Kidney glomerular epithelial cell (primary cell): Measurements from ENCODE around the gene NLK.
"Not testable (repeated sequence)": the region's sequence is repeated elsewhere in the genome, so short reads cannot be mapped to it uniquely, and the experiment has no call there.

Experiments used
- DNase-seq: peaks from one replicate; lab custom pipeline; 2025; lab: John Stamatoyannopoulos, UW

NLK gene

DNA sequence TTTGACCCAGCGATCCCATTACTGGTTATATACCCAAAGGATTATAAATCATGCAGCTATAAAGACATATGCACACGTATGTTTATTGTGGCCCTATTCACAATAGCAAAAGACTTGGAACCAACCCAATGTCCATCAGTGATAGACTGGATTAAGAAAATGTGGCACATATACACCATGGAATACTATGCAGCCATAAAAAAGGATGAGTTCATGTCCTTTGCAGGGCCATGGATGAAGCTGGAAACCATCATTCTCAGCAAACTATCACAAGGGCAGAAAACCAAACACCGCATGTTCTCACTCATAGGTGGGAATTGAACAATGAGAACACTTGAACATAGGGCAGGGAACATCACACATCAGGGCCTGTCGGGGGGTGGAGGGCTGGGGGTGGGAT lies 112.9 kb downstream of the NLK start:
- not testable (repeated sequence) for DNase-seq

DNA sequence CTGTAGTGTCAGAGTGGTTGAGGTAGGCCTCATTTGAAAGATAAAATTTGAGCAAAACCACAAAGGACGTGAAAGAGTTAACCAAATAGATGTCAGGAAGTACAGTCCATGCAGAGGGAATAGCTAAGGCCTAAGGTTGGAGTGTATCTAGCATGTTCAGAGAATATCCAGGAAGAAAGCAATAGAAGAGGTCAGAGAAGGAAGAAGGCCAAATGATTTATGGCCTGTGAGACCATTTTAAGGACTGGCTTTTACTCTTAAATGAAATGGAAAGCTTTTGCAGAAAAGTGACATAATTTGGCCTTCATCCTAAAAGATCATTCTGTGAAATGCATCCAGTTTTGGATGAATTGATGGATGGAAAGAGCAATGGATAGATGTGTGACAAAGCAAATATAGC lies 116.5 kb downstream of the NLK start:
- DNase-seq: no peak

DNA sequence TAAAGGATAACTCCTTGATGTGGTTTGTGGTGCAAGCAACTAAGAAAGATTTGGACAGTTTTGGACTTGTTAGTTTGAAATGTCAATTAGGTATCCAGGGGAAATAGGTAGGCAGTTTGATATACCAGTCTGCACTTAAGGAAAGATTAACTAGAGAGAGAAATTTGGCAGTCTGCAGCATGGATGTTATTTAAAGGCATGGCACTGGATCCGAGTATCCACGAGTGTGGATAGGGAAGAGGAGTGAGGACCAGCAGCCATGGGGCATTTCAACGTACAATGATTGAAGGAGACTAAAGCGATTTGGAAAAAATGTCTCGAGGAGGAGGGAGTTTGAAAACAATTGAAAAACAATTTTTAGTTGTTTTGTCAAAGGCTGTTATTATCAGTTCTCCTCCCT lies 117.4 kb downstream of the NLK start:
- DNase-seq: no peak

DNA sequence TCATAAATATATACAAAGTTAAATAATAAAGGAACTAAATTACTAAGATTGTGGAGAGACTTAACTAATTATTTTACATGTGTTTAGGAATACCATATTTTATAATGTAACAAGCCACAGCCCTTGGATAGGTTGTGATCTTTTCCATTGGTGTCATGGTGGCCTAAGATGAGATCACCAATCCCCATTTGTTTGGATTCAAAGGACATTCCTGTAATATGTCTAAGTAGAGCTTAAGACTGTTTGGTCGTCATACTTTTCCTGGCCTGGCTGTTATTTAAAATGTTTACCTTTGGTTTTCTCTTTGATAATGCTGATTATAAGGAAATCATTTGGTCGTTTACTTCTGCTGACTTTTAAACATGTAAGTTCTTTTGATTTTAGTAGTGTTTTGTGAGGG lies 118.1 kb downstream of the NLK start:
- no peak for DNase-seq

DNA sequence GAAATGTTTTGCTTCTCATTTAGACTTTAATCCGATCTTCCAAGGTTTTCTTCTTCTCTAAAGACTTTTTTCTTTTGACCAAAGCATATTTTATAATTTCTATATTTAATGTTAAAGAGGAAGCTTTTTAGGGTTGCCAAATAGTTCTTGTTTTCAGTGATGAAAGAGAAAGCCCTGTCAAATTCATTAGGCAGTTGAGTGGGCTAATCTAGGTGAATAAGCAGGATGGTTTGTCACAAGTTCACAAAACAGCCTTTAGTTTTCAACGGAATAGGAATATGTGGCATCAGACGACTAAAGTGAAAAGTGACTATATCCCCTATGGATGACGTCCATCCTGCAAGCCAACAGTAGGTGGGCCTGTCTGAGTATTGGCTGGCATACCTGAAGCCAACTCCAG lies 118.8 kb downstream of the NLK start:
- no peak for DNase-seq

DNA sequence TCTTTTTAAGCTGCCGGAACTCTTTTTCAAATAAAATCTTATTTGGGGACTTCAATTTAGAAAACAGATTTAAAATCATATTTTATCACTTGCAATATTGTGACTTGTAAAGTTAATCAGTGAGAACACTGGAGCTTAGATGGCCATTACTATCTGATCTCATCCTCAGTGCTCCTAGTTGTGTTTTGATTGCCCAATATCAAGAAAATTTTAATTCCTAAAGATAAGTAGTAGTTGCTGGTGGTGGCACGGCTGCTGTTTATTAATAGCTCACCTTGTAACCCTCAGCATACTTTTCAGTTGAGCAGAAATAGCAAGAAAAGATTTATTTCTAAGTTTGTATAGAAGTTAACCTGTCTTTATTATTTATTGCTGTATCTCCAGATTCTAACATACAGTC lies 124.0 kb downstream of the NLK start:
- no peak for DNase-seq

DNA sequence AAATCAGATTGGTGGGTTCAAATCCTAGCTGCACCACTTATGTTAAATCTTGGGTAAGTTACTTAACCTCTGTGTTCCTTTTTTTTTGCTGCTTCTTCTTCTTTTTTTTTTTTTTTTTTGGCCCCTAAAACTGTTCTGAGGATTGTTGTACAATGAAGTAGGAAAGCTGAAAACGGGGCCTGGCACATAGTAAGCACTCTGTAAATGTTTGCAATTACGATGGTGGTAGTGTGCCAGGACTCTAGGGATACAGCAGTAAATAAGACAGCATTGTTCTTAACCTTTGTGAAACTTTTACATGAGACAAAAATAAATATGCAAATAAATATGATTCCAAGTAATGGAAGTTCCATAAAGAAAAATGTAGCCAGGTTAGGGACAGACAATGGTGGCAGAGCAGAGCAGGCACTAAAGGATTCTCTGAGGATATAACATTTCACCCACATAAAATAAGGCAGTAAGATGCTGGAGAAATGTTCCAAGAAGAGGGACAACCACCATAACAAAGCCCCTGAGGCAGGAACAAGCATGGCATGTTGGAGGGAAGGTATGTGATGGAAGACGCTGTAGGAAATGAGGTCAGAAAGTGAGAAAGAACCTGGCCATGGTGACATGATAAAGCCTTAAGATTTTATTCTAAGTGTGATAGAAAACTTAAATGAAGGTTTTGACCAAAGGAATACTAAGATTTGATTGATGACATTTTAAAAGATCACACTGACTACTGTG lies 127.3 kb downstream of the NLK start:
- no peak for DNase-seq

DNA sequence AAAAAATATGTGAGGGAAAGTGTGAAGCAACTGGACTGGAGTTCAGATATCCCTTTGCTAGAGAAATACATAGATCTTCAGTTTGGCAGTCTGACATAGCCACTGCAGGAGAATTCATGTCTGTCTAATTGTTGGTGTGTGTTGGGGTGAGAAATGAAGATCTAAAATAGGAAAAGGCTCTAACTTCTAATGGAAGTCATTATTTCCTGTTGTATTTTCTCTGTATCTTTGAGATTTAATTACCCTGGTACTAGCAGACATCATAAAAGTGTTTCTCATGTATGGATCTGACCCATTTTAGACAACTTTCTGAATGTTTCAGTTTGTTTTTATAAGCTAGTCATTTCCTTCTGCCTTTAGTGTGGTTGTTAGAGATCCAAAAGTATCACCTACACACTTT lies 128.3 kb downstream of the NLK start:
- DNase-seq: no peak

DNA sequence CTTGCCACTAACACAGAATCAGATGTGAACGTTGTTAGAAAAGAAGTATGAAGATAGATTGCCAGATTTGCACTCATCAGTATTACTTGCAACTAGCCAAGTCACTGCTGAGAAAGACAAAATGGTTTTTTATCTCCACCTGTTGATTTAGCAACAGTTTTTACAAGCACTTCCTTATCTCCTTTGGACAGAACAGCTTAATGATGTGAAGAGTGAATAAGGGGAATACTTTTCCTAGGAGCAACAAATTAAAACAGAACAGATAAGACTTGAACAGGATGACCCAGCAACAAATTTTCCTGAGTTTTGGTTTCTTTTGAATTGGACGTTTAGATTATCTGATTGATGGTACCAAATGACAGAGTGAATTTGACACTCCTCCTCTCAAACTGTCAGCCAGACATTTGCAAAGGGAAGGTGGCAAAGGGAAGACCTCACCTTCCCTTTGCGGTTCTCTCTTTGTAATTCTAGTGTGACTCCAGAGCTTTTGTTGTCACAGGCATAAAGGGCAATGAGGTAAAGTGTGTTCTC lies 130.6 kb downstream of the NLK start:
- DNase-seq: no peak

DNA sequence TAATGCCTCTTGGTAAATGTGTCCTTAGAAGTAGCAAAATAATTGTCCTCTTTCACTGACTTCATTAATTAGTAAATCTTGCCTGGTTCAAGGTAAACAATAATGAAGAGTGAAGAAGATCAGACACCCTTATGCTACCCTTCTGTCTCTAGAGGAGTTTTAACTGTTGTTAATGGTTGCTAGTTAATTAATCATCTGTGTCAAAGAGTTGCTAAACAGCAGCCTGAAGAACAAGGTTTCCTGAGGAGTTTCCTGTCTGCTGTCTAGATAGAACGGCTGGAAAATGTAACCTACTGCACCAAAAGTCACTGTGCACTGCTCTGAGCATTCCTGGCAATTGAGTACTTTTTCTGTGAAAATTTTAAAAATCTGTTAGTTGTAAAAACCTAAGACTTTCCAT lies 131.3 kb downstream of the NLK start:
- peak; percentile 34 for DNase-seq

DNA sequence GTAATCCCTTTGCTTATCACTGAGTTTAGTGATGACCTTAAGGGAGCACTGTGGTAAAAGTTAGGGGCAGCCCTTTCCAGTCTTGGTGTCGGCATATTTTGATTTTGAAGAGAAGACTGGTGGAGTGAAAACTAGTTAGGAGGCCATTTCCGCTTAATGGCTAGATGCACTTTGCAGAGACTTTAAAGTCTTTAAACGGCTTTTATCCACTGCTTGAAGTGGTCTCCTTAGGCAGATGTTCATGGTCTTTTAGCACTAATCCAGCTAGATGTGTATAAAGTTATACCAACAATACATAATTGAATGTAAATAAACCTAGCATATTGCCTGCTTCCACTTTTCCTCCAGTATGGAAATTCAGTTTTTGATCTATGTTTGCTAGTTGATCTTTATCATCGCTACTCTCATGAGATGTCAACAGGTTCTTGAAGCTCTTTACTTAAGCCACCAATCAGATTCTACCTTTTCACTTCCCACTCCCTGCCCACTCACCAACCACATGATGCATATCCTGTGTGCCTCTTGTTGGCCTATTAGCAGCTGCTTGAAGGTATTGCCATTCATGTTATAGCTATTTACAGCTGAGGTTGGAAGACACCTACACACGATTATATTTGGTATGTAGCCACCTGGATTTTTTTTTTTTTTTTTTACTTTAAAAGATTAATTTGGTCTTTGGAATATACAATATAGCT lies 132.0 kb downstream of the NLK start:
- no peak for DNase-seq

DNA sequence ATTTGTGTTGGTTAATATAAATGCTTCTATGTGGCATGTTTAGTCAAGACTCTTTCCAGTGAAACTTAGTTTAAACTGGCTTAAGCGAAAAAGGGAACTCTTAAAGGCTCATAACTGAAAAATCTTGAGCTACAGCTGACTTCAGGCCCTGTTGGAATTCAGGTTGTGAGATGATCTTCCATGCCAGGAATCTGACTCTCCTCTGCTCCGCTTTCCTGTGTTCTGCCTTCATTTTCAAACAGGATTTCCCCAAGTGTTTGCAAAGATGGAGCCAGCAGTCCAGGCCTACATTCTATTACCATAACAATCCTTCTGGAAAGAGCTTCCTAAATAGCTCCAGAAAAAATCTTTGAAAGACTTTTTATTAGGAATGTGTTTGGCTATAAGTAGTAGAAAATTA lies 134.9 kb downstream of the NLK start:
- peak; percentile 47 for DNase-seq

DNA sequence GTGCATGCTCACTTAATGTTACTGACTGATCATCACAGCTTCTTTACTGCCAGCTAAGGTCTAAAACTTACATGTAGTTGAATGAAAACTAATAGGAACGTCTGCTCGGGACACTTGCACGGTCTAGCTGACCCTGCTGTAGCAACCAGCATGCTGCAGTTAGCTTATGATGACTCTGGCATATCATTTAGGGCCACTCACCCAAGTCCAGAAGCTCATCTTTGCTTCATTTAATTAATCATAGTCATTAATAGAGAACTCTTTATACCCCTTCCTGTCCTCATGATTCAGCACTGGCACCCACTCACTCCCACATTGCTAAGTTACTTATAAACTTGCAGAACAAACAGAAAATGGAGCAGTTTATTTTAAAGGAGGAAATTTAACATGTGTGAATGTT lies 136.3 kb downstream of the NLK start:
- DNase-seq: peak; percentile 94

DNA sequence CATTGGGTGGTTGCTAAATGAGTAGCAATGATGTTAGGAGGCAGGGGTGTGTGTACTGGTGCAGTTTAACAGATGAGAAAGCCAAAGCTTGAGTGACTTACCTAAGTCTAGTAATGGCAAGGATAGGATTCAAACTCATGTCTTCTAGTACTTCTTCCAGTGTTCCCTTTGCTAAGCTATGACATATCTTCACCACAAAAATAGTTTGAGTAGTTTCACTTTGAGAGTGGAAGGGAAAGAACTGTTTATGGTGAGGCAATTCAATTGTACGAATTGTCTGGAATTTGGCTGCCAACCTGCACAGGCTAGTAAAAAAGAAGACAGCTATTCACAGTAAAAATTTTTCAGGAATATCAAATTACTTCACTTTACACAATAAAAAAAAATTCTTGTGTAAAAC lies 138.0 kb downstream of the NLK start:
- no peak for DNase-seq

DNA sequence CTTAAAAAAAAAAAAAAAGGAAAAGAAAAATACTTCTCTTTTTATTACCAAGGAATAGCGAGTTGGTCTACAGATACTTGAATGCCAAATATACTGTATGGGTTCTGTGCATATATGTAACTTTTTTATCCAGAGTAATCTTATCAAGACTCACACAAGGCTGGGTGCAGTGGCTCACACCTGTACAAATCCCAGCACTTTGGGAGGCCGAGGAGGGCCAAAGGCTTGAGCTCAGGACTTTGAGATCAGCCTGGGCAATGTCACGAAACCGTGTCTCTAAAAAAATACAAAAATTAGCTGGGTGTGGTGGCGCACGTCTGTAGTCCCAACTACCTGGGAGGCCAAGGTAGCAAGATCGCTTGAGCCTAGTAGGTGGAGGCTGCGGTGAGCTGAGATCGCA lies 139.1 kb downstream of the NLK start:
- no peak for DNase-seq

DNA sequence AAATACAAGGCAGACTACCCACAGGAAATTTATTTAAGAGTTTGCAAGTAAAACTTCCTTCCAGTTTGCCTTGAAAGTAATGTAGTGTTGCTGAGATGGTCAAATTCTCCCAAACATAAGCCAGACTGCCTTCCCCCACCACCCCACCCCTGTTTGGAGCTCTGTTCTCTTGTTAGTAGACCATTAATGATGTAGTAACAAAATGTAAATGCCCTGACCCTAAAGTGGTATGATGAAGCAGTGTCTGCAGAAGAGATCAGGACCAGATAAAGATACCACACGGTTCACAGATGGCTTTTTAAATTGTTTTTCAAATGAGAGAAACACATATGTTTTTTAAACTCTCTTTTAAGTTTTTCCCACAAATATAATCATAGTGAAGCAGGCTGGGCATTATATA lies 140.1 kb downstream of the NLK start:
- no peak for DNase-seq

DNA sequence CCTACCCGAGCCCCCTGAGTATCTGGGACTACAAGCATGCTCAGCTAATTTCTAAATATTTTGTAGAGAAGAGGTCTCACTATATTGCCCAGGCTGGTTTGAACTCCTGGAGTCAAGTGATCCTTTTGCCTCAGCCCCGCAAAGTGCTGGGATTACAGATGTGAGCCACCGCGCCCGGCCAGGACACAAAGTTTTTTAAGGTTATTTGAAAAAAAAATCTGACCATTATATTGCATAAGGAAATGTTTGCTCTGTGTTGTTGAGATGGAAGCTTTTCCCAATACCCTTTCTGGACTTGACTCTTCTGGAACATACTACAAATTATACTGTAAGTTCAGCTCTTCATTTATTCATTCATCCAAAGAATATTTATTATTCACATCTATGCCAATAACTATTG lies 143.2 kb downstream of the NLK start:
- DNase-seq: no peak

DNA sequence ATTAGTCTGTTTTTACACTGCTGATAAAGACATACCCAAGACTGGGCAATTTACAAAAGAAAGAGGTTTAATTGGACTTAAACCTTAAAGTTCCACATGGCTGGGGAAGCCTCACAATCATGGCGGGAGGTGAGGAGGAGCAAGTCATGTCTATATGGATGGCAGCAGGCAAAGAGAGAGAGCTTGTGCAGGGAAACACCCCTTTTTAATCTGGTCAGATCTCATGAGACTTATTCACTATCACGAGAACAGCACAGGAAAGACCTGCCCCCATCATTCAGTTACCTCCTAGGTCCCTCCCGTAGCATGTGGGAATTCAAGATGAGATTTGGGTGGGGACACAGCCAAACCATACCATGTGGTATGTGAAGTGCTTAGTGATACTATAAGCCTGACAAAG lies 144.0 kb downstream of the NLK start:
- DNase-seq: not testable (repeated sequence)

DNA sequence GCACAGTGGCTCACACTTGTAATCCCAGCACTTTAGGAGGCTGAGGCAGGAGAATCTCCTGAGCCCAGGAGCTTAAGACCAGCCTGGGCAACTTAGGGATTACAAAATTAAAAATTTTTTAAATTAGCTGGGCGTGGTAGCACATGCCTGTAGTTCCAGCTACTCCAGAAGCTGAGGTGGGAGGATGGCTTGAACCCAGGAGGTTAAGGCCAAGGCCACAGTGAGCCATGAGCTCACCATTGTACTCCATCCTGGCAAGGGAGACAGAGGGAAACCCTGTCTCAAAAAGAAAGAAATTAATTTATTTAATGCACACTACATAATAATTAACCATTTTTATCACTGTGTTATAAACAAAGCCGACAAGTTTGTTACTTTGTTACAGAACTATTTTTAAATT lies 145.5 kb downstream of the NLK start:
- DNase-seq: no peak

DNA sequence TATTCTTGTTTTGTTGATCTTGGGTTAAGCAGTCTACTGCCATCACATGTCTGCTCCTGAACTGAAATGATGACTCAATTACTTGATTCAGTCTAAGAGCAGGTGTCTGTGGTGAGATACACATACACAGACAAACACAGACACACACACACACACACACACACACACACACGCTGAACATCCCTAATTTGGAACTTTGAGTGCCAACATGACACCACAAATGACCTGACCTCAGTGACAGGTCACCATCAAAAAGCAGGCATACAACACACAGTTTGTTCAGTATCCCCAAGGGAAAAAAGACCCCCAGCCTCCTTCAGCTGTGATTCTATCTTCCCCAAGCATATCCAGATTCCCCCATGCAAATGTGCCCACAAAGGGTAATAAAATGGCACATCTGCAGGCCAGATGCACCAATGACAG lies 146.4 kb downstream of the NLK start:
- no peak for DNase-seq

DNA sequence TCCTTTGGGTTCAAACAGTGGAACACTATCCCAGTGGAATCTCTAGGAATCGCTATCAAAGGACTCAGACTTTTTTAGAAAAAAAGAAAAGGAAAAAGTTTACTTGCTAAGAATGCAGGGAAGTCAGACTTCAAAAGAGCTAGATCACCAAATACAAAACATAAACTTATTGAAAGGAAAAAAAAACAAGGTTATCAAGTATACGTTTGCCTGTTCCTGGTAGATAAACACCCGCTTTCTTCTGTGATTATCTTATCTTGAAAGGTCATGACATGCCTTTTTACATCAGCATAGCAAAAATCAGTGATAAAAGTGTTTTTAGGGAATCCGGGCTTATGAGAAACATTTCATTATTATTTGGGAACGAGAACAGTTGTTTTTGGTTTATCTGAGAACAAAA lies 147.2 kb downstream of the NLK start:
- no peak for DNase-seq

DNA sequence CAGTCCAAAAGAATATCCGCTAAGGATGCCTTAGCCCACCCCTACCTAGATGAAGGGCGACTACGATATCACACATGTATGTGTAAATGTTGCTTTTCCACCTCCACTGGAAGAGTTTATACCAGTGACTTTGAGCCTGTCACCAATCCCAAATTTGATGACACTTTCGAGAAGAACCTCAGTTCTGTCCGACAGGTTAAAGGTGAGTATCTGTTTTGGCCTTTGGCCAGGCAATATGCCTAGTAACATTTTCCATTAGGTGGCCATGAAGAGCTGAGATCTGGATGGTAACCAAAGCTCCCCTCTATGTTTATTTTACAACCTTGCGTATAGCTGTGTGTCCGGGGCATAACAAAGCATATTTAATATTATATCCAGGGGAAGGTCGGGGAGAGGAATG lies 148.5 kb downstream of the NLK start:
- no peak for DNase-seq

DNA sequence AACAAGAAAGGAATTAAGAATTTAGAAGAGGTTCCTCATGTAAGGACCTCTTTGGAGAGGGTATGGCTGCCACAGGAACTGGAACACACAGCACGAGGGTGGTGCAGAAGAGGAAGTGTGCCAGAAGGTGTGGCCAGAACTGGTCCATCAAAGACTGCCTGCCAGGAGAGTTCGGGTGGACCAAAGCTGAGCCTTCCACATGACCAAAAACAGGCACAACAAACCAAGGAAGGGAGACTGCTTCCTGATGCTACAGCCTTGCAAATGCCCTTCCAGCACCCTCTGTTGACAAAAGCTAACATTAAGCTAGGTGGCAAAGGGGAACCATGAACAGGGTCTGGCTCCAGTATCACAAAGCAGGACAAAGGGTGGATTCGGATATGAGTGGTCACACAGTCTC lies 150.8 kb downstream of the NLK start:
- no peak for DNase-seq

DNA sequence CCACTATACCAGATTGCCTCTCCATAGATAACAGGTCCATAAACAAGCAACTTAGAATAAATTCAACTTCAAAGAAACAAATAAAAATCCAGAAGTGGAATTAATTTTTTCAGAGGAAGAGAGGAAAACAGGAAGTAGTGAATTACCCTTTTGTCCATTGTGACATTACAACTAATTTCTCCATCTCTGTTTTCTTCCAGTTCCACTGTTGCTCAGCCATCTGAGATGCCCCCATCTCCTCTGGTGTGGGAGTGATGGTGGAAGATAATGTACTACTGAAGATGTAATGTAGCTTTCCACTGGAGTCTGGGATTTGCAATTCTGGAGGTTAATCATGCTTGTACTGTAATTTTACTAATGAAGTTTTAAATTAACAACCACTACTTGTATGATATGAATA lies 151.9 kb downstream of the NLK start:
- no peak for DNase-seq
